Measurements from ENCODE around the gene FYB1. TPM values are rescaled to one million over a fixed set of nuclear protein-coding genes. Genes with fewer than 3 reads are reported as not detected.
A peak's percentile ranks its signal among the peaks of the same experiment; 100 is the strongest.

The FYB1 gene
- total and polyA plus RNA-seq, 2 experiments from 2014 or later = not detected

GRCh38 chr5:39063037-39063436 lies 156.3 kb downstream of the FYB1 start:
- peaks cover 31% of the 10 kb centered on the region for H3K4me1 Mint-ChIP-seq
- Histone ChIP-seq H3K36me3 (ENCODE audit: insufficient read depth) (peaks cover 16% of the 10 kb centered on the region; the same call in 1 of the 2 replicates), H3K79me2 (replicated peaks; ENCODE audit: insufficient read depth) (peaks cover 98% of the 10 kb centered on the region), H3K27me3 (ENCODE audit: insufficient read depth) (no peaks in the 10 kb centered on the region), H3K4me1 (ENCODE audit: insufficient read depth) (peaks cover 40% of the 10 kb centered on the region), H3K4me2 (peak overlapping the region; percentile 8), H3K4me3 (no peak overlapping the region), H3F3A (replicated peaks; ENCODE audit: low read depth) (no peaks in the 10 kb centered on the region), H4K20me1 (replicated peaks; ENCODE audit: insufficient read depth) (no peaks in the 10 kb centered on the region; the same call in 1 of the 2 replicates), H2AFZ (no peak overlapping the region), H3K9me2 (ENCODE audit: insufficient read depth) (no peaks in the 10 kb centered on the region), H3K27ac (ENCODE audit: low read depth) (no peak overlapping the region)
- H3K9me3 Mint-ChIP-seq = peaks cover 29% of the 10 kb centered on the region
- DNase-seq (ENCODE audit: low spot score) (no peak), ATAC-seq (no peak)
- peak overlapping the region; percentile 23; the same call in 1 of the 2 replicates for H3K27ac Mint-ChIP-seq
- H3K36me3 Mint-ChIP-seq (ENCODE audit: low read depth) = peaks cover 35% of the 10 kb centered on the region
- no peak for TF ChIP-seq POLR2AphosphoS5 (IDR thresholded peaks at IDR 0.05; ENCODE audit: low read depth)
- no peak for TF ChIP-seq REST (IDR thresholded peaks at IDR 0.05; ENCODE audit: unreplicated experiment)
- TF ChIP-seq ETS1 (IDR thresholded peaks at IDR 0.05) = no peak
- TF ChIP-seq ZNF462 (CRISPR knock-in tag; IDR thresholded peaks at IDR 0.05) = no peak
- no peak for TF ChIP-seq CTCF (conservative IDR thresholded peaks at IDR 0.05; ENCODE audit: low read depth in 2 of 2)
- no peak for TF ChIP-seq NANOG (IDR thresholded peaks at IDR 0.05; ENCODE audit: borderline replicate concordance)
- no peak for TF ChIP-seq EZH2phosphoT487 (IDR thresholded peaks at IDR 0.05; ENCODE audit: unreplicated experiment)
- TF ChIP-seq JUNB (IDR thresholded peaks at IDR 0.05; ENCODE audit: unreplicated experiment) = no peak
- TF ChIP-seq STAT1 (IDR thresholded peaks at IDR 0.05; ENCODE audit: unreplicated experiment) = no peak
- H3K27me3 Mint-ChIP-seq (ENCODE audit: insufficient read depth, low read depth, poor library complexity) = peaks cover 9% of the 10 kb centered on the region
- no peak overlapping the region for H3K4me3 Mint-ChIP-seq

Data from GM23338 (cell line).